Fibroblast of upper back skin (primary cell): ENCODE measurements around the gene CD36.

Experiments used
- DNase-seq: peaks from one replicate; pipeline ENCODE4 v3.0.0-alpha.2; 2013

The CD36 gene

DNA sequence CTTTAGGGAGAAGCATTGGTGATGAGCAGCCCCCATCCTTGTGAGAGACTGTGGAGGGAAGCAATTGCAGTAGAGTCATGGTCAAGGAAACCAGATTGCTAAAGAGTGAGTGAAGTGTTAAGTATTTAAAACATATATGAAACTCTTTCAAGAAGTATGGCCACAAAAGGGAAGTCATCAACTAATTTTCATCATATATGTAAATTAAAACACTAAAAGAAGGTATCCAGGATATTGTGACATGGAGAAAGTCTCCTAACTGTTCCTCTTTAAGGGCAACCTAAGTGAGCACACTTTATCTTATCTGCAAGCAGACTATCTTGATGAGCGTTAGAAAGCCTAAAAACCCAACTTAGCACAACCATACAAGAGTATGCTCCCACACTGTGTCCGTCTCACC lies 69.7 kb downstream of the CD36 start:
- DNase-seq, result no peak

DNA sequence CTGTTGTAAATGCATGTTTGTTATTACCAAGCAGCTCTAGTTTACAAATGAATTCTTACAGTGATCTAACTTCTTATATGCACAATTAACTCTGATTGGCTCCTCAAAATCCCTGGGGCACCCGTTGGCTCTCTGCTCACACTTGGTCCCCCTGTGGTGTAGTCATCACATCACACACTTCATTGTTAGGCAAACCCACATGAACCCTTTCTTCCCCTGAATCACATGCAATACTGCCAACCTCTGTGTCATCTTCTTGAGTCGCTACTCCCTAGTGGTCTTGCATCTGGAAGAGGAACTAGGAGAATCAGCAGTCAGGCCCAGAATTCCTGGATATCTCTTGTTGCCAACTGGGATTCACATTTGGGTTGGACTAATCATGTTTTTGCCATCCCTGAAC lies 73.1 kb downstream of the CD36 start:
- peak; percentile 61 for DNase-seq

DNA sequence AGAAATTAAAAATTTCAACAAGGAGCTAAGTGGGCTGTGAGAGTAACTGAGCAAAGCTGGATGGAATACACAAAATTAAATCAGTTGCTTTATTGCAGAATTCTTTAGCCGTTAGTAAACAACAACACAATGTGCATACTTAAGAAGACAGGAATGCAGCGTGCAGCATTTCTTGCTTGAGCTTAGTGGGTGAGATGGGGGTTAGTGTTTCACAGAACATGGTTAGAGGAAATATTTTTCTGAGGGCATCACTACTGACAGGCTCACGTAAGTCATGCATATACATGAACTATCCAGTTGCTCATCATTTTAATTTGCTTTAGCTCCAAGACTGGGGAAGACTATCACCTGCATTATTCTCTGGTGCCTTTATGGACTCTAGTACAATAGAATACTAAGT lies 80.8 kb downstream of the CD36 start:
- DNase-seq, result peak; percentile 73

DNA sequence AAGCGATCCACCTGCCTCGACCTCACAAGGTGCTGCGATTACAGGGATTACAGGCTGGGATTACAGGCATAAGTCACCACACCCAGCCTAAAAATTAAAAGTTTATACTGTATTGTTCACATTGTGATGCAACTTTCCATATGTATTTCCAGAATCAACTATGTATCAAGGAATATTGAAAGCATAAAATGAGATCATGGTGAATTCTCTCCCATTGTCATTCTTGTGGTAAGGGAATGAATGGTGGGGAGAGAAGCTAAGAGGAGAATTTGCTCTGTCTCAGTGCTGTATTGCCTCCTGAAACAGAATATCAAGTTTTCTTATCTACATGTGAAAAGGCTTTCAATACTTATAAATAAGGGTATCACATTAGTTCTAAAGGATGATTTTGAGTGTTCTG lies 81.7 kb downstream of the CD36 start:
- peak; percentile 63 for DNase-seq

DNA sequence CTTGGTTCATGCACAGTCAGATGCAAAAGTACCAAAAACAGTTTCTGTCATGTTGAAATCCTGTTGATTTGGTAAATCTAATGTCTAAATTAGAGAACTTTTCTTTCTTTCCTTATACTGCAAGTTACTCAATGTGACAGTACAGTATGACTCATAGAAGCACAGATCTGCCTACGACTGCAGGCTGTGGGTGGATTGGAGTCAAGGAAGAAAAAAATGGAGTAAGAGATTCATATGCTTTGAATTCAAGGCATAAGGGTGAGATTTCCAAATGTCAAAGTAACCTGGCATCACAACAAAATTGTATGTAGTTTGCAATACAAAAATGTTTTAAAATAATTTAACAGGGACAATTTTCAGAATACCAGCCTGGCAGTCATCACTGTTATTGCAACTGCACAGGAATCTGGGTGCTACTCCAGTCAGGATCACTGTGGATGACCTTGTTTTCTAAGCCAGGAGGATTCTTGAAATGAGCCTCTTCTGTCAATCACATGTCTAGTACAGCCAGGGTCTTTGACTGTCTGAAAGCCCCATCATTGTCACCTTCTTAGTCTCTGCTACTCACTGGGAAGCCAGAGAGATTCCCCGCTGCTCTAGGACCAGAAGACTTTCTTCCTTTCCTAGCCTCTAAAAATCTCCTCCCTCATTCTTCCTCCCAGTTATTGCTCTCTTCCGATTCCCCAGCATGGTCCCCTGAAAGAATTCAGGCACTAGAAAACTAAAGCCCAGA lies 83.6 kb downstream of the CD36 start:
- peak; percentile 87 for DNase-seq

DNA sequence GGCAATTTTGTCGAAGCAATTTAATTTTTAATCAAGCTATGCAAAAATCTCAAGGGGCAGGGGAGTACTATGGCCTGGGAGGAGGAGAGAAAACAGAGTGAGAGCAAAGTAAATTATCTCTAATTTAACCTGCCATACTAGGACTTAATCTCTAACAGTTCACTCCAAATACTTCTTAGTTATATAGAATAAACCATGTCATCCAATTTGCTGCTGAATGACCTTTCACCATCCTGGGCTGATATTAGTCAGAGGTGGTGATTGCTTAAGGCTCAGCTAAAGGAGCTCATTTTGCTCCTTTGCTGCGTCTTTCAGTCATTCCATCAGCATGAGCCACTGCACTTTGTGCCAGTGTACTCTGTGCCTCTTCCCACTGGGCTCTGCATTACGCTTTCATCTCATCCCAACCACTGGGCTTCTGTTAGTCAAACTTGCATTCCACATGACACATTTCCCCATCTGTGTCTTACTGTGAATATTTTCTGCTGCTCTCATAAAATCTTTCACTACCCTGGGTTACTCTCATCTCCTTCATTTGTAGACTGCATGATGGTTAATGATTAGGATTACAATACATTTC lies 84.3 kb downstream of the CD36 start:
- peak; percentile 100 for DNase-seq

DNA sequence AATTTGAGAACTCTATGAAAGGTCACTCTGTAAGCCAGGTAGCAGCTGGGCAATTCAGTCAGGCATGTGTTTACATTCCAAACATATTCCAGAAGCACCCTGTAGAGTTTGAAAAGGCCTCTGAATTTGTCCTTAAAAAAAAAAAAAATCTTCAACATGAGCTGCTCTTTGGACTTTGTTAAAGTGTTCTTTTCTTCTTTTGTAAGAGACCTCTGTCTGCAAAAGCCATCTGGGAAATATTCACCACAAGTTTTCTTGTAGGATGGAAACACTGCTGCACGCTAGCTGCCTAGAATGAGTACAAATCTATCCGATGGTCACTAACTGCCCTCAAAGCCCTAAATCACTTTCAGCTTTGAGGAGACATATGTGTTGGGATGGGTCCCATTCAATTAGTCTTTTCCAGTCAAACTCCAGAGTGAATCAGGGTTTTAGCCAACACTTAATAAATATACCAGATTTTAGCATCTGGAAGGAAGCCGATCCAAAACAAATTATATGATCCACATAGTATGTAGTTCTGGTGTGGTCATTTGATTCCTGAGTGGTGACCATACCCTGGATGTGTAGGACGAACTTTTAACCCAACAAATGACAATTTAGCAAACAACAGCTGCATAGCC lies 85.9 kb downstream of the CD36 start:
- DNase-seq, result peak; percentile 94

DNA sequence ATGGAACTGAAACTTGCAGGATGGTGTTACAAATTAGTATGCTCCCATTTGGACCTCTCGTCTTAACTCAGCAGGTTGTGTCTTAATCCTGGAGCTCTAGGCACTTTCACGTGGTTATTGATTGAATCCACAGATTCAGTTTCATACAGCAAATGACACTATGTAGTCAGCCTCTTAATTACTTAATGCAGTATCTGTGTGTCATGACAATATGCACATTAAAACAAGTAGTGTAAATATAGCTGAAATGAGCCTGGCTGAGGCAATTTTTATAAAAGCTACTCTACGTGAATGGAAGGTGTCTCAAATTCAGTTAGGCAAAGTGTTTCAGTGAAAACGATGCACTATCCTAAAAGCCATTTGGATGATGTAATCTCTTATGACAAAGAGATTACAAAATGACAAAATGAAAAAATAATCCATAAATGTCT lies 86.8 kb downstream of the CD36 start:
- no peak for DNase-seq
